HG02973 (cell line): ENCODE data around the gene PLXDC1.

ENCODE experiments used
- ATAC-seq: cut with Tn5 transposase; IDR thresholded peaks from one replicate; pipeline ENCODE4 v1.9.1; 2021; ENCODE audit warnings: moderate library complexity; ENCODE audit not compliant: unreplicated experiment

PLXDC1 gene

GRCh38 chr17:39018267-39019134, 132.9 kb downstream of the PLXDC1 start:
- ATAC-seq = no peak

- ATAC-seq = no peak
Measured at GRCh38 chr17:39016193-39017153, 135.0 kb downstream of the PLXDC1 start.

GRCh38 chr17:39015546-39015935, 135.9 kb downstream of the PLXDC1 start:
- ATAC-seq = no peak

DNA sequence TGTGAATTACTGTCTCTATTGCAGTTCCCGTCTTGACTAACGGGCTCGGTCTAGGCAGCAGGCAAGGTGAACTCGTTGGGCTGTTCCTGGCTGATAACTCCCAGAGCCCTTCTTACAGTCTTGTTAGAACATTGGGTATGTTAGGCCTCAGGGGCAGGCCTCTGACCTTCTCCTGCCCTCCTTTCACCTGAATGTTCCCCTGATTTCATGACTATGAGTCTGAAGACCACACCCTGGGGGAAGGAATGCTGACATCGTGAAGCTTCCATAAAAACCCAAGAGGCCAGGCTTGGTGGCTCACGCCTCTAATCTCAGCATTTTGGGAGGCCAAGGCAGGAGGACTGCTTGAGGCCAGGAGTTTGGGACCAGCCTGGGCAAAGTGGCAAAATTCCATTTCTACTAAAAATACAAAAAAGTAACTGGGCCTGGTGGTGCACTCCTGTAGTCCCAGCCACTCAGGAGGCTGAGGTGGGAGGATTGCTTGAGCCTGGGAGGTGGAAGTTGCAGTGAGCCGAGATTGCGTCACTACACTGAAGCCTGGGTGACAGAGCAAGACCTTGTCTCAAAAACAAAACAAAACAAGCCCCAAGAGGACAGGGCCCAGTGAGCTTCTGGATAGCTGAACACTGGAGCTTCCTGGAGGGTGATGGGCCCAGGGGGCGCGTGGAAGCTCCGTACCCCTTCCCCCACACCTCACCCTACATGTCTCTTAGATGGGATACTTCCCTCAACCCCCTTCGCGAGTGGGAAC, 136.5 kb downstream of the PLXDC1 start:
- ATAC-seq = no peak

- no peak for ATAC-seq
Measured at GRCh38 chr17:39014044-39014794, 137.2 kb downstream of the PLXDC1 start.
